Measurements from ENCODE around the gene MAP3K10.

The MAP3K10 gene

DNA sequence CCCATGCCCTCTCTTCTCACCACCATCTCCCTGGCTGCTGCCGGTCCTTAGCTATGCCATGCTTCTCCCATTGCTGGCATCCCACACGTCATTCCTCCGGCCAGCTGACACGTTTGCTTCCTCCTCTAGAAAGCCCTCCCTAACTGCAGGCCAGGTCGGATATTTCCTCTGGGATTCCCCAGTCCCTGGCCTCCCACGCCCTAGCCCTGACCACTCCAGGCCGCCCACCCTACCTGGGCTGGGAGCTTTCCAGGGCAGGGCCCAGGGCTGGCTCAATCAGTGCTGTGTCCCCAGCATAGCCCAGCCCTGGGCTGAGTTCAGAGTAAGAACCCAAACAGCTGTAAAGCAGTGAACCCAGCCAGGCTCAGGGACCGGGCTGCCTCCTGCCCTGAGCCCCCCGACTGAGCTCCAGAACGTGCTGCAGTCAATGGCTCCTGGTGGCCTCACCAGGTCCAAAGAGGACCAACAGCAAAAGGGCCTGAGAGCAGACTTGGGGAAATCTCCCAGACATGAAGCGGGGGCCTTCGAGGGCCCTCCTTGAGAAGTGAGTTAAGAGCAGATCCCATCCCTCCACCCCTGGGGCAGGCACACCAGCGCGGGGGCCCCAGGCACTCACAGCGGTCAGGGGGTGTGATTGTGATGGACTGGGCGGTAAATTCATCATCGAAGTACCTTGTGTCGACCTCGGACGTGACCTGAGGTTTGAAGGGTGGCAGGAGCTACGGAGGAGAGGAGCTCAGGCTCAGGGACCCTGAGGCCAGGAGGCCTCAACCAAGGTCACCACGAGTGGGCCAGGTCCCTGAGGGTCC is 43.4 kb downstream of the MAP3K10 start:
- DNase-seq, result no peak

DNA sequence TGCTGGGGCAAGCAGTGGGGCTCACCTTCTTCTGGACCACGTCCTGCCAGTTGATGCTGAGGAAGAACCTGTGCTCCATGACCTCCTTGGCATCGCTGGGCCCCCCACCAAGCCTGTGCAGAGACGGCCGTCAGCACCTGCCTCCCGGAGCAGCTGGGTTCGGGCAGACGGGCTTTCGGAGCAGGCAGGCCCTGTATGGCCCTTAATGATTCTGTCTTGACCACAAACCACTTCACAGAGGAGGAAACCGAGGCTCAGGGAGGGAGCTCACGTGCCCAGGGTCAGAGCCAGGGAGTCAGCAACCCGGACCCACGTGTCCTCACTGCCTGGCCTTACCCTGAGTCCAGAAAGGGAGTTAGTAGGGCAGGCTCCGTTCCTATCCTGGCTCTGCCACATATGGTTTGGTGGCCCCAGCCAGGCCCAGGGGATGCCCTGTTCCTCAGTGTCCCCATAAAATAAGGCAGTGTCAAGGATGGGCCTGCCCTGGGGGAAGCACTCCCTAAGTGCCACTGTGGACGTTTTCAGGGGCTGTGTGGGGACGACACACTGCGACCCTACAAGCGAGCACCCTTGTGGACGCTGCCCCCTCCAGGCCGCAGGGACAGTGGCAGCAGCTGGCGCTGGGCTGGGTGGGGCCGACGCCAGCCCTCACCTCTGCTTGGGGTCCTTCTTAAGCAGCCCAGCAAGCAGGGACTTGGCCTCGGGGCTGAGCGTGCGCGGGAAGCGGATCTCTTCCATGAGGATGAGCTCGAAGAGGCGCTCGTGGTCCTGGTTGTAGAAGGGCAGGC is 44.2 kb downstream of the MAP3K10 start:
- no peak for DNase-seq

DNA sequence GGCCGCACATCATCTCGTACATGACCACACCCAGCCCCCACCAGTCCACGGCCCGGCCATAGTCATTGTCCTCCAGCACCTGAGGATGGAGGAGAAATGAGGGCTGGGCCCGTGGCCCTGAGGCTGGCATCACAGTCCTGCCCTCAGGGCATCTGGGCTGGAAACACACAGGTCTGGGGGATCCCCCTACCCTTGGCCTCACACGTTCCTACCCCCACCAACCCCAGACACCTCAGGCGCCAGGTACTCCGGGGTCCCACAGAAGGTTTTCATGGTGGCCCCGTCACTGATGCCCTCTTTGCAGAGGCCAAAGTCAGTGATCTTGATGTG is 44.8 kb downstream of the MAP3K10 start:
- no peak for DNase-seq

- DNase-seq, result no peak
These were observed 45.1 kb downstream of the MAP3K10 start for GRCh38 chr19:40236366-40236765.

DNA sequence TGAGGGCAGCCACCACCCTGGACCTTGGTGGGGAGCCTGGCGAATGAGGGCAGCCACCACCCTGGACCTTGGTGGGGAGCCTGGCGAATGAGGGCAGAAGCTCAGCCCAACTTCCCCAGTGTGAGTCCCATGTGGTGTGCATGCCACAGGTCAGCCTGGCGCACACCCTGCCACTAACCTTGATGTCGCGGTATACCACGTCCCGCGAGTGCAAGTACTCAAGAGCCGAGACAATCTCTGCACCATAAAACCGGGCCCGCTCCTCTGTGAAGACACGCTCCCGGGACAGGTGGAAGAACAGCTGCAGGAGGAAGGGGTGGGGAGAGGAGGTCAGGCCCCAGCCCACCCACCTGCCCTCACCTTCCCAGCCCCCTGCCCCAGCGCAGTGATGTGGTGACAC is 46.6 kb downstream of the MAP3K10 start:
- no peak for DNase-seq

DNA sequence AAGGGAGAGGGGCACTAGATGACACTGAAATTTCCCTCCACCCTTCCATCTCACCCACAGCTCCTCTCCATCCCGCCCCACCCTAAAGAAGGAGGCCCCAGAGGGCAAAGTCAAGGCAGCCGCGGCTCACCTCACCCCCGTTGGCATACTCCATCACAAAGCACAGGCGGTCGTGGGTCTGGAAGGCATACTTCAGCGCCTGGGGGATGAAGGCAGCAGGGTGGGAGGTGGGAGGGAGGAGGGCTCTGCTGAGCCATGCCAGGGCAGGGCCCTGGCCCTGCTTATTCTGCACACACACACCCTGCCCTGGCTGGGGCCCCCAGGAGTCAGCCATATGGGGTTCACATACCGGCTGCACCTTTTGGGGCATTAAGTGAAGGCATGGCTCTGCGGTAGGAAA is 47.5 kb downstream of the MAP3K10 start:
- DNase-seq, result no peak

- DNase-seq, result no peak
These were observed 48.4 kb downstream of the MAP3K10 start for GRCh38 chr19:40239415-40240226.

- DNase-seq, result no peak
These were observed 49.1 kb downstream of the MAP3K10 start for GRCh38 chr19:40240332-40240731.

- DNase-seq, result no peak
These were observed 50.0 kb downstream of the MAP3K10 start for GRCh38 chr19:40241125-40241808.

GRCh38 chr19:40241809-40242384 is 50.7 kb downstream of the MAP3K10 start:
- DNase-seq, result no peak

GRCh38 chr19:40242480-40242879 is 51.3 kb downstream of the MAP3K10 start:
- no peak for DNase-seq

DNA sequence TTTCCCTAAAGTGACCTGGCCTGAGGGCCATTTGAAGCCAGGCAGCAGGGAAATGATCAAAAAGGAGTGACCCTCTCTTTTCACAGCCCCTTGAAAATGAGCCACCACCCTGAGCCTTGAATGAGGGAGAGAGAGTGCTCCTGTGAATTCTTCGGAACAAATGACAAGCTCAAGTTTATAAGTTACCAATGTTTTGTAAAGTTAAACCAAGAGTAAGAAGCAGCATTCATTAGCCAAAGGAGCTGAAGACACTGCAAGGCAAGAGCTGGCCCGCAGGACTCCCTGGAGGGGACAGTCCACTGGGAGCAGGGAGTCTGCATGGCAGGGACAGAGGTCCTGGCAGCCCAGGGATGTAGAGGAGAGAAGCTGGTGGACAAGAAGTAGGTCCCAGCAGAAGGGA is 52.0 kb downstream of the MAP3K10 start:
- DNase-seq, result no peak

DNA sequence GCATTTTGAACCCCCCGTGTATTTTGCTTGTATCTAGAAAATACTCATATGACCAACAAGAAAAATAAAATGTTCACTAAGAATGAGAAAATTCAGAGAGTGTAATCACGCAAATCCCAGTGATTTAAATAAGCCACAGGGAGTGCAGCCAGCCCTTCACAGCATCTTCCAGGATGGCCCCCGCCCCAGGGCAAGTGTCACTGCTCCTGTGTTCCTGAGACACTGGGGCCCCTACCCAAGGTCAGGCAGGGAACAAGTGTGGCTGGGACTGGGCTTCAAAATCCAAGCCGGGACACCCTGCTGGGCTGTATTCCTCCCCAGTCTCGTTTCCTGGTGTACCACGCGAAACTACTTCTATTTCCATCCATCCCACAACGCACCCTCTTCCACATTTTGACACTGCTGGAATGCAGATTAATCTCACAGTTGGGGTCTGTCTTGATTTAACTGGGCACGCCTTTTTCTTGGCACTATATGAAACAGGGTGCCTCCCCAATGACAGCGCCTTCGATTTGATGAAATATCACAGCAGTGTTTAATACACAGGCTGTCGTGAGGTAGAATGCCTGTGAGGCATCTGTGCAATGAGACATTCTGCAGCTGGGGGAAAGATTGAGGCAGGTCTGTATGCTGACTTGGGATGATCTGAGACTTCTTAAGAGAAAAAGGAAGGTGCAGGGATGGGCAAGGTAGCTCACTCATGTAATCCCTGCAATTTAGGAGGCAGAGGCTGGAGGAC is 53.5 kb downstream of the MAP3K10 start:
- no peak for DNase-seq

- no peak for DNase-seq
These were observed 54.4 kb downstream of the MAP3K10 start for GRCh38 chr19:40245506-40246128.

DNA sequence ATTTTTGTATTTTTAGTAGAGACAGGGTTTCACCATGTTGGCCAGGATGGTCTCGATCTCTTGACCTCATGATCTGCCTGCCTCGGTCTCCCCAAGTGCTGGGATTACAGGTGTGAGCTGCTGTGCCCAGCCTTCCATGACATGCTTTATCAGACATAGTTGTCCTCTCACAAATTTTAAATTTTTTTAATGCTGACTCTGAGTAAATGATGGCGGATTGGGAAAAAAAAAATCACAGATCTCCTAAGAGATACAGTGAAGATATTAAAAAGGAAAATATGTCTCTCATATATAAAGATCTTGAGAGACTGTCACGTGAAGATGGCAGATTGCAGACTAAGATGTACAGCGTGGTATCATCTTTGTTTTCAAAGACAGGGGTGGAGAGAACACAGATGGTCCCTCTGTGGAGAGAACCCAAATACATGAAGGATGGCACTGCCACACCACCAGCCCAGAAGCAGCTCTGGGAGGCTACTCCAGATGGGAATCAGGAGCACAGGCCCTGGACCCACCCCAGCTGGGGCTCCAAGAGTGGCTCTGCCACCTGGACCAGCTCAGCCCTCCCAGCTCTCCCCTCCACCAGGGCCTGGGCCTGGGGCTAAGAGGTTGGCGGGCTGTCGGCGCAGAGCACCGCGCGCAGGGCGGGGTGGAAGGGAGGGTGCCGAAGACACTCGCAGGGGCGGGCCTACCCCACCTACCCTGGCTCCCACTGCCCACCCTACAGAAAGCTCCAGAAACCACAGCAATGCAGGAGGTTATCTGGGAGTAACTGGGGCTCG is 55.3 kb downstream of the MAP3K10 start:
- DNase-seq, result no peak

GRCh38 chr19:40247178-40247577 is 56.0 kb downstream of the MAP3K10 start:
- DNase-seq, result no peak

DNA sequence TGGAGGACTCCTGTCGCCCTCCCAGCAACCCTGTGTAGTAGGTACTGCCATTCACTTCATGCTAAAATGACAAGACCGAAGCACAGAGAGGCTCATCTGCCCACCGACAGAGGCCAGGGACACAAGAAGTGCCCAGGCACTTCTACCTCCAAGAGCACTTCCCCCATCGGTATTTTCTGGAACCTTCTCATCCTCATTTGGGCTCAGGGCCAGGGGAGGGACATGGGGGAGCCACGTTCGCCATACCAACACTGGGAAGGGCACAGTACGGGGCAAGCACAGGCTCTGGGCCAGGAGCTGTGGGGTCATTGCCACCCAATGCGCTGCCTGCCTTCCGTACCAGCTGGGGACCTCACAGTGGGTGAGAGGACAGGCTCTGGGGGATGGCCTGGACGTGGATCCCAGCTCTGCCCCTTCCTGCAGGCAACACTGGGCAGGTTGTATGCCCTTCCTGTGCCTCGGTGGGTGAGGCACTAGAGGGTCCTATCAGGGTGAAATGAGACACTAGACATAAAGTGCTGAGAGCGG is 56.6 kb downstream of the MAP3K10 start:
- no peak for DNase-seq

DNA sequence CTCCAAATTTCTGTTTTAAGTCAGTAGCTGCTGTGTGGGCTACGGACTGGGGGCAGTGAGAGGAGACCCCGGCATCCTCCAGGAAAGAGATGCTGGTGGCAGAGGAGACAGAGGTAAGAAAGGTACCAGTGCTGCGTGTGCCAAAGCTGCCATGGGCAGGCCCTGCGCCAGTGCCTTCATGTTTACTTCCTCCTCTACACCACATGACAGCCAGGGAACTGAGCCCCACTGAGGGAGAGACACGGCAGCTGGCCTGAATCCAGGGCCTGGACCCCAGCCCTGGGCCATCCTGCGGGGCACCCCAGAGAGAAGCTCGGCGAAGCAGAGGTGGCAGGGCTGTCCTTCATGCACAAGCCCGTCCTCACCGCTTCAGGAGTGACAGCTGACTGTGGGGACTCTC is 58.0 kb downstream of the MAP3K10 start:
- no peak for DNase-seq

DNA sequence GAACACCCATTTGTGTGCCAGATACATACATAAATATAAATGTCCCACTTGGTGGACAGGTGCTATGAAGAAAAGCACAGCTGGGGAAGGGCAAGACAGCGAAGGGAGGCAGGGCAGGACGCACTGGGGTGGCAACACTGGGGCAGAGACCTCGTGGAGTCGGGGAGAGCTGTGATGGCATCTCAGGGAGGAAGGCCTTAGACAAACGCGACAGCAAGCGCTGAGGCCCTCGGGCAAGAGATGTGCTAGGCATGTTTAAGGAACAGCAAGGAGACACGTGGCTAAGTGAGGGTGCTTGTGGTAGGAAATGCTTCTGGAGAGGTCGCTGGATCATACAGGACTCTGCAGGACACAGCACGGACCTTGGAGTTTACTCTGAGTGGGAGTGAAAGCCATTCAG is 58.6 kb downstream of the MAP3K10 start:
- no peak for DNase-seq

DNA sequence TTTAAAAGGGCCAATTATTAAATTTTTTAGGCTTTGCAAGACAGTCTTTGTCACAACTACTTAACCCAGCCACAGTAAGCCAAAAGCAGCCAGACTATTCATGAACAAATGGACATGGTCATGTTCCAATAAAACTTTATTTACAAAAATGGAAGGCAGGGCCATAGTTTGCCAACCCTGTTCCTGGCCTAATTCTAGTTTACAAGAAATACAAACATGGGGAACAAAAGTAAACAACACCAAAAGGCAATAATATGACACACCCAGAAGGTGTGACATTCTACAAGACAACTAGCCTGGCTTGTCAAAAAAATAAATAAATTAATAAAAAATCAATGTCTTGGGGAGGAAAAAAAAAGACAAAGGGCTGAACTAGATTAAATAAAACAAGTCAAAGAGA is 60.0 kb downstream of the MAP3K10 start:
- DNase-seq, result no peak

All from right forelimb (tissue), 1 donor.